Esophagus muscularis mucosa (tissue), 4 donors: ENCODE measurements around the gene SFXN1. TPM values are rescaled to one million over a fixed set of nuclear protein-coding genes. Genes with fewer than 3 reads are reported as not detected.

ENCODE experiments used
- DNase-seq: peaks from one replicate; pipeline ENCODE4 v3.0.0-alpha.2; 2017; ENCODE audit errors: extremely low spot score
- H3K27ac ChIP-seq, 4 donors: fragments of 200-600 bp; sonication (generic); replicated peaks in 1 of 4; 1 replicate in 3 of 4; 2 replicates in 1 of 4; pipeline ENCODE4 v1.5.1; 2016 to 2019; ENCODE audit warnings: mild to moderate bottlenecking in 1 of 4
- H3K27me3 ChIP-seq, 4 donors: fragments of 200-600 bp; sonication (generic); one replicate each; pipeline versions ENCODE4 v1.5.1 to v1.6.0; 2016 to 2019
- H3K36me3 ChIP-seq, 4 donors: fragments of 200-600 bp; sonication (generic); one replicate each; pipeline ENCODE4 v1.5.1; 2016 to 2019
- H3K4me1 ChIP-seq, 4 donors: fragments of 200-600 bp; sonication (generic); one replicate each; pipeline ENCODE4 v1.5.1; 2016 to 2019
- H3K4me3 ChIP-seq, 4 donors: fragments of 200-600 bp; sonication (generic); 1 replicate in 2 of 4; 2 replicates in 2 of 4; pipeline ENCODE4 v1.5.1; 2016 to 2019; ENCODE audit warnings: mild to moderate bottlenecking in 4 of 4, moderate library complexity in 1 of 4
- H3K9me3 ChIP-seq, 4 donors: fragments of 200-600 bp; sonication (generic); 1 replicate in 3 of 4; 2 replicates in 1 of 4; pipeline ENCODE4 v1.5.1; 2016 to 2019
- EP300 ChIP-seq: sonication (generic); formaldehyde crosslinking; IDR thresholded peaks from one replicate; pipeline ENCODE4 v1.6.1; 2017; ENCODE audit warnings: antibody characterized with exemption
- POLR2A ChIP-seq: fragments of 450-650 bp; IDR thresholded peaks from one replicate; pipeline ENCODE4 v1.6.1; 2017; ENCODE audit warnings: antibody characterized with exemption, moderate library complexity, mild to moderate bottlenecking, low read depth
- POLR2AphosphoS5 ChIP-seq, 2 donors: sonication (generic); formaldehyde crosslinking; IDR thresholded peaks; one replicate each; pipeline ENCODE4 v1.6.1; 2017; ENCODE audit warnings: antibody characterized with exemption in 2 of 2
- WGBS: methylation state at CpG from one replicate; pipeline ENCODE4 v1.1.5; 2018; 5-methylcytosine and 5-hydroxymethylcytosine counted together
- intact Hi-C: fragments of 100-400 bp; cut with DNase I; formaldehyde crosslinking; loops from one replicate; pipeline ENCODE4 v1.15.1; 2023
- total RNA-seq, 4 donors: library from RNA; depleted of rRNA; stranded (reverse); fragments of >200 nt; gene quantifications; one replicate each; pipeline versions ENCODE4 v1.1.0 to v1.2.1, GENCODE V29; 2016
- TF ChIP-seq, protein P1 (sequence below), 3 experiments: fragments of 200-600 bp in 2 of 3; fragments of 450-650 bp in 1 of 3; sonication (generic) in 2 of 3; IDR thresholded peaks; one replicate each; pipeline ENCODE4 v1.5.1; 2017 to 2019; ENCODE audit warnings: antibody characterized with exemption in 3 of 3, mild to moderate bottlenecking in 2 of 3, moderate library complexity in 1 of 3

SFXN1 gene
- total RNA-seq, 4 donors from 2014 or later = 11.2 to 18.1 (median 15.3) TPM

- Histone ChIP-seq H3K4me1 (no peaks in the 10 kb centered on the region), H3K9me3 (no peaks in the 10 kb centered on the region), H3K27me3 (no peaks in the 10 kb centered on the region), H3K36me3 (peaks cover 17 to 91% (median 66%) of the 10 kb centered on the region in 4 donors), H3K4me3 (no peak overlapping the region), H3K27ac (no peak overlapping the region)
- TF ChIP-seq POLR2AphosphoS5 (IDR thresholded peaks at IDR 0.05) (no peak), EP300 (no peak), POLR2A (no peak)
- TF ChIP-seq, protein P1, sequence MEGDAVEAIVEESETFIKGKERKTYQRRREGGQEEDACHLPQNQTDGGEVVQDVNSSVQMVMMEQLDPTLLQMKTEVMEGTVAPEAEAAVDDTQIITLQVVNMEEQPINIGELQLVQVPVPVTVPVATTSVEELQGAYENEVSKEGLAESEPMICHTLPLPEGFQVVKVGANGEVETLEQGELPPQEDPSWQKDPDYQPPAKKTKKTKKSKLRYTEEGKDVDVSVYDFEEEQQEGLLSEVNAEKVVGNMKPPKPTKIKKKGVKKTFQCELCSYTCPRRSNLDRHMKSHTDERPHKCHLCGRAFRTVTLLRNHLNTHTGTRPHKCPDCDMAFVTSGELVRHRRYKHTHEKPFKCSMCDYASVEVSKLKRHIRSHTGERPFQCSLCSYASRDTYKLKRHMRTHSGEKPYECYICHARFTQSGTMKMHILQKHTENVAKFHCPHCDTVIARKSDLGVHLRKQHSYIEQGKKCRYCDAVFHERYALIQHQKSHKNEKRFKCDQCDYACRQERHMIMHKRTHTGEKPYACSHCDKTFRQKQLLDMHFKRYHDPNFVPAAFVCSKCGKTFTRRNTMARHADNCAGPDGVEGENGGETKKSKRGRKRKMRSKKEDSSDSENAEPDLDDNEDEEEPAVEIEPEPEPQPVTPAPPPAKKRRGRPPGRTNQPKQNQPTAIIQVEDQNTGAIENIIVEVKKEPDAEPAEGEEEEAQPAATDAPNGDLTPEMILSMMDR (IDR thresholded peaks at IDR 0.05) = no peak
- WGBS = 100% methylated on average over 4 of the region's 5 CpGs
- intact Hi-C loops = no loop called here
- no peak for DNase-seq
These were observed 42.0 kb downstream of the SFXN1 start for GRCh38 chr5:175520321-175520720.

- 90% methylated on average over 2 of the region's 2 CpGs for WGBS
- Histone ChIP-seq H3K36me3 (peaks cover 15 to 91% (median 64%) of the 10 kb centered on the region in 4 donors), H3K4me3 (no peak overlapping the region), H3K27ac (no peak overlapping the region), H3K4me1 (no peaks in the 10 kb centered on the region), H3K9me3 (no peaks in the 10 kb centered on the region), H3K27me3 (no peaks in the 10 kb centered on the region)
- intact Hi-C loops = no loop called here
- DNase-seq = no peak
- TF ChIP-seq POLR2AphosphoS5 (IDR thresholded peaks at IDR 0.05) (no peak), EP300 (no peak), POLR2A (no peak)
- TF ChIP-seq, protein P1 (IDR thresholded peaks at IDR 0.05) = no peak
These were observed 42.5 kb downstream of the SFXN1 start for GRCh38 chr5:175520873-175521272.

GRCh38 chr5:175521313-175521833 lies 43.0 kb downstream of the SFXN1 start:
- Histone ChIP-seq H3K9me3 (no peaks in the 10 kb centered on the region), H3K27me3 (no peaks in the 10 kb centered on the region), H3K36me3 (peaks cover 15 to 91% (median 64%) of the 10 kb centered on the region in 4 donors), H3K27ac (no peak overlapping the region), H3K4me1 (no peaks in the 10 kb centered on the region), H3K4me3 (no peak overlapping the region)
- no peak for DNase-seq
- WGBS = 89% methylated on average over 4 of the region's 4 CpGs
- intact Hi-C loops = no loop called here
- TF ChIP-seq, protein P1 (IDR thresholded peaks at IDR 0.05) = no peak
- TF ChIP-seq POLR2A = no peak
- TF ChIP-seq EP300 = no peak
- TF ChIP-seq POLR2AphosphoS5 (IDR thresholded peaks at IDR 0.05) = no peak

GRCh38 chr5:175523292-175523691 lies 44.9 kb downstream of the SFXN1 start:
- intact Hi-C loops = no loop called here
- TF ChIP-seq POLR2AphosphoS5 (IDR thresholded peaks at IDR 0.05) = no peak
- TF ChIP-seq EP300 = no peak
- no peak for TF ChIP-seq POLR2A
- TF ChIP-seq, protein P1 (IDR thresholded peaks at IDR 0.05) = no peak
- Histone ChIP-seq H3K9me3 (no peaks in the 10 kb centered on the region), H3K4me1 (no peaks in the 10 kb centered on the region), H3K27me3 (no peaks in the 10 kb centered on the region), H3K36me3 (peaks cover 23 to 89% (median 58%) of the 10 kb centered on the region in 4 donors), H3K27ac (no peak overlapping the region), H3K4me3 (no peak overlapping the region)
- DNase-seq = no peak

- no peaks in the 10 kb centered on the region for H3K27me3 ChIP-seq
- no peak for DNase-seq
- H3K36me3 ChIP-seq = peaks cover 24 to 89% (median 55%) of the 10 kb centered on the region in 4 donors
- H3K27ac ChIP-seq = no peak overlapping the region
- intact Hi-C loops = no loop called here
- WGBS = 89% methylated on average over 1 of the region's 1 CpG
- no peak for TF ChIP-seq EP300
- no peak for TF ChIP-seq POLR2AphosphoS5 (IDR thresholded peaks at IDR 0.05)
- TF ChIP-seq POLR2A = no peak
- no peaks in the 10 kb centered on the region for H3K4me1 ChIP-seq
- H3K9me3 ChIP-seq = no peaks in the 10 kb centered on the region
- no peak overlapping the region for H3K4me3 ChIP-seq
These were observed 45.9 kb downstream of the SFXN1 start for GRCh38 chr5:175524211-175524610.
